DMS153 (cell line): Measurements from ENCODE around the gene LRIT2.

Experiments
- DNase-seq: peaks from one replicate; lab custom pipeline; 2025; lab: John Stamatoyannopoulos, UW

The LRIT2 gene

GRCh38 chr10:84243759-84244158, 18.4 kb upstream of the LRIT2 start:
- no peak for DNase-seq

DNA sequence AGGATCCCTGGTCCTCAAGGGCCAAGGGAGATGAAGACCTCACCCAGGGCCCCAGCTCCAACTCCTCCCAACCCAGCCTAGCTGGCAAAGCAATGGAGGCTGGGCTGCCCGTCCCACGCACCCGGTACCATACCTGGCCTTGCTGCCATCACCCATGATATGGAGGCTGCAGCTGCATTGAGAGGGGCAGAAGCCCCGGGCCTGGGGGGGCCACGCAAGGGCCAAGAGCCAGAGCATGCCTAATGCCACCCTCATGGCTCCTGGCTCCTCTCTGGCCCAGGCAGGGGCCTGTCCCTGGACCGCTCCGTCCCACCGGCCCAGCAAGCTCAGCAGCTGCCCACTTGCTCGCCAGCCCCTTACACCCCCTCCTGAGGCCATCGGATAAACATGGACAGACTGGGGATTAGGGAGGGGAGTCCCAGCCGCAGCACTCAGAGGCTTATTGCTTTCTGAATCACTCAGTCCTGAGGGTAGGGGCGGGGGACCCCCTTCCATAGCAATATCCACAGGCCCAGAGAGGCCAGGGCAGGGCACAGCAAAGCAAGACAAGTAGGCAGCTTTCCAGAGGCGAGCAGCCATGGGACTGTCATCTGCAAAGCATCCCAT, 15.9 kb upstream of the LRIT2 start, which contains the start of gene LRIT1:
Gene LRIT1 (minus strand): TSS at position 362 of the 606 bp plus-strand sequence. CDS start 107 bp downstream, at position 255.
- no peak for DNase-seq

DNA sequence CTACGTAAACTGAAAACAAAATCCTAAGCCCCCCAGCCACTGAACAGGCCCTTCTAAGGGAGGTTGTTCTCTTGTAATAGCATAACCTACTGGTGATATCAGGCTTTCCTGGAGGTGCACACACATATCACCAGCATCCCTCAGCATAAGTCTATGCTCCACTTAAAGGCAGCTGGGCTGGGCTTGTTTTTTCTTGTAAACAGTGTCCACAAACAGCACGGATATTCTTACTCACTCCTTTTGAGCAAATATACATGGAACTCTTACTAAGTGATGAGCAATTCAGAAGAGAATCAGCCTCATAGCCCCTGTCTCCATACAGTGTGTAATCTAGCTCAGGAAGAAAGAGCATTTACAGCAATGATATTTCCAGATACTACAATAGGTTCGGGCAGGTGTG, 13.6 kb upstream of the LRIT2 start:
- no peak for DNase-seq

- no peak for DNase-seq
These were observed 12.1 kb upstream of the LRIT2 start for GRCh38 chr10:84237199-84238051.

DNA sequence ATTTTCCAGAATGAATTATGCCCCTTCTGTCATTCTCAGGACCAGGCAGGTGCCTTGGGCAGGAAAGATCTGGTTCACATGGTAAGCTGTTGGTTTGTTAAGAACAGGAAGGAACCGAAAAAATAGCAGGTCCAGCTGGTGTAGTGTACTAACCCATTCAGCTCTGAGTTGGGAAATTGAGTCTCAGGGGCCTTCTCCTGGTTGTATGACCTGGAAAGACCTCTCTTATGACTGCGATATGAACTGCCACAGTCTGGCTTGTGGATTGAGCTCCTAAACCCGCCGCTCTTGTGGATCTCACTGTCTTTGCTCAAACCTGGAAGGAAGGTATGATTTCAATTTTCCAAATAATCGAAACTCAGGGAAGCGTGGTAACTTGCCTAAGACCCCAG, 11.5 kb upstream of the LRIT2 start:
- DNase-seq, result no peak

GRCh38 chr10:84235096-84235495, 9.8 kb upstream of the LRIT2 start:
- DNase-seq, result no peak

- no peak for DNase-seq
These were observed 9.1 kb upstream of the LRIT2 start for GRCh38 chr10:84234479-84234878.

GRCh38 chr10:84233940-84234339, 8.6 kb upstream of the LRIT2 start:
- no peak for DNase-seq

- DNase-seq, result no peak
These were observed 7.0 kb upstream of the LRIT2 start for GRCh38 chr10:84232376-84232775.

DNA sequence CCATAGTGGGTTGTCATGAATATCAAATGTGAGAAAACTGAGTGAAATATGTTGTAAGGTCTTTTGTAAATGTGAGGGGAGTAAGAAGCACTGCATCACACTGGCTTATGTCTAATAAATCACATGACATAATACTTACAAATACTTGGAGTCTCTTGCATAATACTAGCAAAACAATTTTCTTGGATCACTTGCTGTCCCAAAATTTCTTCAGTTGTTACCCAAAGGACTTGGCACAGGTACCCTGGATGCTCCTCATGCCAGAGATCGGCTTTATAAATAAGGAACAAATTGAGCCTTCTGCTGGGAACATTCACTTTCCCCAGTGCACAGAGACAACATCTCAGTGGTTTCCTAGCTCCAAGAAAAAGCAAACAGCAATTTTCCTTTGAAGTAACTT, 5.0 kb upstream of the LRIT2 start:
- DNase-seq, result no peak

DNA sequence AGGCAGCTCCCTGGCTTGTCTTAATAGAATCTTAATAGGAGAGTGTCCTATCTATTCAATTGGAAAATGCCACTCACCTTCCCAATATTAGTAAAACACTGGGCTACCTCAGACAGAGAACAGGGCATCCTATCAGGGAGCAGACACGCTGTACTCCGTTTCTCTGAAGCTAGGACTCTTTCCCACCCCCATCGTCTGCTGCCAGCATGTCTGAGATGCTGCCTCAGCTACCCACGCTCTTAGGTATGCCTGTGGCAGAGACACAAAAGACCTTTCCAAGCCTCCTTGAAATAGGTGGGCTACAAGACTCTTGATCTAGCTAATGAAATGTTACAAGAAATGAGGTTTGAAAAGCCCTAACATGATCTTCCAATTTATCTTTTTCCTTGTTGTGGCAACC, 2.5 kb upstream of the LRIT2 start:
- no peak for DNase-seq

DNA sequence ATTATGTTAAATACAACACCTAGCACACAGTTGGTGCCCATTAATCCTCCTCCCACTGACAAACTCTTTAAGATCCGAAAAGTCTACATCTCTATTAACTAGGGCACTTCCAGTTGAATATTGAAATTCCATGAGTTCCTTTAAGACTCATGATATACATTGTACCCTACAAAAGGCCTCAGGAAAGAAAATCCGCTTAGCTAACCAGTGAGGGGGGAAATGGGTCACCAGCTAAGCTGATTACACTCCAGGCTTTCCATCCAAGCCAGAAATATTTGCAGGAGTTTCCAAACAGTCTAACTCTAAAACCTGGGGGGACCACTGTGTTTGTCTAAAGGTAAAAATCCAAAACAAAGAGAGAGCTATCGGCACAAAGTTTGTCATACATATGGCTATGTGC, 1.3 kb upstream of the LRIT2 start:
- no peak for DNase-seq

GRCh38 chr10:84224411-84225028, 824 bp downstream of the LRIT2 start:
- DNase-seq, result no peak

DNA sequence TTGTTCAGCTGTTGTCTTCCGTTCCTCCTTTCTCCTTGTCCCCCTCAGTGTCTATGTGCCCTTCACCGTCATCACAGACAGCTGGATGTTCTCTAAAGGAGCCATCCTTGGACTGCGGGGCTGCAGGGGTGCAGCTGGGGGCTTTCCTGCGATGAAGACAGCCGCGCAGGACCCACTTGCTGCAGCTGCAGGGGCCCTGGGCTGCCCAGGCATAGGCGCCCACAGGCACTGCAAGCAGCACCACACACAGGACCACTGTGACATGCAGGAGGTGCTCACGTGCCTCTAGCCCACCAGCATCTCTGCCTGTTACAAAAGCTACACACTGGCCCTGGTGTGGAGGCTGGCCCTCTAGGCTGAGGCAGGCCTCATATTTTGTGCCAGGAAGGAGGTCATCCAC, 3.4 kb downstream of the LRIT2 start:
- DNase-seq, result no peak

- DNase-seq, result no peak
These were observed 7.6 kb downstream of the LRIT2 start for GRCh38 chr10:84217746-84218145.

- DNase-seq, result no peak
These were observed 8.5 kb downstream of the LRIT2 start for GRCh38 chr10:84216834-84217233.

DNA sequence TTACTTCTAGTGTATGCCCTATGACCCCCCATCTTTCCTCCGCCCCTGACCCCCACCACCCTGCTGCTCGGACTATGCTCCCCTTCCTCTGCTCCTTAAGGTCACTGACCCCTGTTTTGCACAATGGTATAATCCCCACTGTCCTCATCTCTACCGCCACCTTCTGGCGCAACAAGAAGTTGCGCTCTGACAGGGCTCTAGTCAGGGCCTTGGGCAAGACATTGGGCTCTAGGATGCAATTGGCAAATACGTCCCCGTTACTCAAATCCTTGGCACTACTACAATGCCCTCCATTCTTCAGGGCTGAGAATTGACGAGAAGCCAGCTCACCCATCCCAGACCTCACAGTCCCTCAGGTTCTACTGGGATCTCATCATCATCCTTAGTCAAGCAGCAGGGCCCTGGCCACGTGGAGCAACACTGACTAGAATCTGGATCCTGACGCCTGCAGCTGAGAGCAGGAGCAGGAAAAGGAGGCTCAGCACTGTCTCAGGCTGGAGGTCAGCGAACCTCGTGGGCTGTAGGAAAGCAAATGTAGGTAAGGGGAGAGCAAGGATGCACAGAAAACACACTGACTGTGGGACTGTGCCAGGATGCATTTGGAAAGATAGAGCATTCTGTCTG, 10.6 kb downstream of the LRIT2 start:
- DNase-seq, result no peak

GRCh38 chr10:84214046-84214572, 11.2 kb downstream of the LRIT2 start:
- no peak for DNase-seq

GRCh38 chr10:84213076-84213475, 12.3 kb downstream of the LRIT2 start:
- no peak for DNase-seq

GRCh38 chr10:84212014-84212413, 13.3 kb downstream of the LRIT2 start:
- DNase-seq, result no peak

- no peak for DNase-seq
These were observed 13.8 kb downstream of the LRIT2 start for GRCh38 chr10:84211566-84211965.

DNA sequence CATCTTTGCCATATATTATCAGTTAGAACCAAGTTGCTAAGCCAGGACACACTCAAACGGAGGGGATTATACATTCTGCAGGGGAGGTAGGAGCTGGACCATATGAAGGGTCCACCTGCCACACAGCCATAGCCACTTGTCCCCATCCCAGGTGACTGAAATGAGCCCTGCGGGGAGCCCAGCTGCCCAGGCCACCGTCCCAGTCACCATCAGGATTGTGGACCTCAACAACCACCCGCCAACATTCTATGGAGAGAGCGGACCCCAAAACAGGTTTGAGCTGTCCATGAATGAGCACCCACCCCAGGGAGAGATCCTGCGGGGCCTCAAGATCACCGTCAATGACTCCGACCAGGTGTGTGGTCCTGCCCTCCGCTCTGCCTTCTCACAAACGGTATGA, 17.3 kb downstream of the LRIT2 start:
- no peak for DNase-seq
